ENCODE data around the gene PHF12.

- no peak for TF ChIP-seq CTCF (IDR thresholded peaks at IDR 0.05)
- no peak for TF ChIP-seq EP300 (IDR thresholded peaks at IDR 0.05)
- no peak for TF ChIP-seq POLR2A (IDR thresholded peaks at IDR 0.05)
These were observed 88.8 kb downstream of the PHF12 start for GRCh38 chr17:28862561-28862960.
